Endothelial cell of umbilical vein (primary cell): ENCODE data around the gene RNF157. TPM values are rescaled to one million over a fixed set of nuclear protein-coding genes. Genes with fewer than 3 reads are reported as not detected.

Source experiments
- BruUV-seq: library from RNA; stranded (reverse); fragments of 400-500 nt; replicated peaks from 2 replicates; lab custom pipeline; 2021; lab: Mats Ljungman, UMichigan
- CTCF ChIA-PET: fragments of 300-600, 350-600 bp; sonication (Branson Sonifier 250); formaldehyde crosslinking; loops from one replicate; lab custom pipeline; 2021; ENCODE audit warnings: antibody characterized with exemption, inconsistent platforms; lab: Charles Lee
- POLR2A ChIA-PET: fragments of 300-600, 350-600 bp; sonication (Branson Sonifier 250); formaldehyde crosslinking; loops from one replicate; lab custom pipeline; 2021; ENCODE audit warnings: antibody characterized with exemption, inconsistent platforms; lab: Charles Lee
- DNase-seq: peaks from one replicate; pipeline ENCODE4 v3.0.0-alpha.2; 2011; ENCODE audit warnings: low read depth, low spot score
- FAIRE-seq: peaks from 2 replicates; lab custom pipeline; 2011; peaks lifted over from hg19 to GRCh38; lab: Jason Lieb, UNC
- H2AFZ ChIP-seq: 2 replicates; pipeline ENCODE4 v1.6.0; 2012; ENCODE audit warnings: low read depth, low read length, control low read depth, inconsistent platforms
- H3K27ac ChIP-seq: 2 replicates; pipeline ENCODE4 v1.5.1; 2011; ENCODE audit warnings: low read depth, mild to moderate bottlenecking, control low read depth, low read length, moderate library complexity; ENCODE audit not compliant: insufficient read depth
- H3K27me3 ChIP-seq, 2 experiments: 2 replicates each; pipeline versions ENCODE4 v1.6.0 to v1.6.1; 2011; ENCODE audit warnings: low read length in 2 of 2, mixed read lengths in 1 of 2; ENCODE audit not compliant: control insufficient read depth in 2 of 2, insufficient read depth in 2 of 2
- H3K36me3 ChIP-seq, 2 experiments: 2 replicates in 1 of 2; 3 replicates in 1 of 2; pipeline ENCODE4 v1.5.1; 2011; ENCODE audit warnings: low read length in 2 of 2, mild to moderate bottlenecking in 1 of 2, moderate library complexity in 1 of 2; ENCODE audit not compliant: control insufficient read depth in 2 of 2, insufficient read depth in 2 of 2; ENCODE audit errors: extremely low read depth in 1 of 2
- H3K4me1 ChIP-seq: 3 replicates; pipeline ENCODE4 v1.5.1; 2011; ENCODE audit warnings: mild to moderate bottlenecking, low read length; ENCODE audit not compliant: control insufficient read depth, insufficient read depth; ENCODE audit errors: extremely low read depth
- H3K4me2 ChIP-seq: 2 replicates; pipeline ENCODE4 v1.6.1; 2011; ENCODE audit warnings: low read length, control low read depth, mixed read lengths; ENCODE audit not compliant: insufficient read depth
- H3K4me3 ChIP-seq, 3 experiments: fragments of 200-600 bp in 1 of 3; sonication (generic), shearing (Covaris generic) in 1 of 3; replicated peaks in 1 of 3; 2 replicates each; pipeline ENCODE4 v1.5.1; 2011 to 2016; ENCODE audit warnings: control low read depth in 3 of 3, low read length in 3 of 3, mild to moderate bottlenecking in 2 of 3, inconsistent platforms in 1 of 3, low read depth in 1 of 3, moderate library complexity in 1 of 3; ENCODE audit not compliant: insufficient read depth in 1 of 3
- H3K79me2 ChIP-seq: 2 replicates; pipeline ENCODE4 v1.6.0; 2012; ENCODE audit warnings: low read length, inconsistent platforms; ENCODE audit not compliant: control insufficient read depth, insufficient read depth
- H3K9ac ChIP-seq: replicated peaks from 2 replicates; pipeline ENCODE3; 2011; ENCODE audit warnings: low read length, control low read depth; ENCODE audit not compliant: insufficient read depth; ENCODE audit errors: extremely low read depth
- H3K9me1 ChIP-seq: replicated peaks from 3 replicates; pipeline ENCODE4 v1.6.0; 2011; ENCODE audit warnings: mild to moderate bottlenecking, low read length; ENCODE audit not compliant: control insufficient read depth, insufficient read depth; ENCODE audit errors: extremely low read depth
- H3K9me3 ChIP-seq: replicated peaks from 2 replicates; pipeline ENCODE4 v1.5.1; 2012; ENCODE audit warnings: low read length, inconsistent platforms; ENCODE audit not compliant: control insufficient read depth, insufficient read depth
- H4K20me1 ChIP-seq: replicated peaks from 2 replicates; pipeline ENCODE3; 2011; ENCODE audit warnings: mild to moderate bottlenecking, low read length; ENCODE audit not compliant: control insufficient read depth, insufficient read depth; ENCODE audit errors: extremely low read depth
- EZH2 ChIP-seq: IDR thresholded peaks from 2 replicates; pipeline ENCODE4 v1.6.1; 2012; ENCODE audit warnings: borderline replicate concordance, low read depth, mild to moderate bottlenecking, moderate library complexity, low read length, inconsistent platforms; ENCODE audit not compliant: severe bottlenecking
- FOS ChIP-seq: IDR thresholded peaks from 2 replicates; pipeline ENCODE4 v1.6.1; 2011; ENCODE audit warnings: mild to moderate bottlenecking, low read length, moderate library complexity, borderline replicate concordance; ENCODE audit not compliant: insufficient read depth
- GATA2 ChIP-seq: IDR thresholded peaks from 2 replicates; pipeline ENCODE4 v1.7.0; 2011; ENCODE audit warnings: low read depth, mild to moderate bottlenecking, moderate library complexity, mixed read lengths, low read length; ENCODE audit not compliant: insufficient read length, insufficient read depth
- JUN ChIP-seq: IDR thresholded peaks from 2 replicates; pipeline ENCODE4 v1.6.1; 2011; ENCODE audit warnings: borderline replicate concordance, low read depth; ENCODE audit not compliant: insufficient read length, insufficient read depth
- MYC ChIP-seq: IDR thresholded peaks from one replicate; pipeline ENCODE4 v1.6.1; 2011; ENCODE audit warnings: mild to moderate bottlenecking, low read depth, low read length
- POLR2A ChIP-seq: IDR thresholded peaks from 2 replicates; pipeline ENCODE4 v1.6.1; 2012; ENCODE audit warnings: low read depth, mild to moderate bottlenecking, control low read depth, low read length
- POLR2AphosphoS5 ChIP-seq: IDR thresholded peaks from 2 replicates; pipeline ENCODE4 v1.6.1; 2012; ENCODE audit warnings: low read depth, mild to moderate bottlenecking, control low read depth, low read length, moderate library complexity; ENCODE audit not compliant: insufficient read depth
- dilution Hi-C: fragments of 300-500 bp; cut with MboI; formaldehyde crosslinking; loops from one replicate; pipeline ENCODE4 v1.15.0; 2019; ENCODE audit warnings: low sequenced_read_pairs; ENCODE audit not compliant: extremely low pct_ligation_motif_present
- intact Hi-C: fragments of 100-400 bp; cut with micrococcal nuclease; formaldehyde crosslinking; loops from one replicate; pipeline ENCODE4 v1.10.0; 2022
- polyA plus RNA-seq, 4 experiments: library from polyadenylated mRNA; depleted of rRNA in 3 of 4; stranded (reverse) in 3 of 4; unstranded in 1 of 4; fragments of >200 nt; gene quantifications; 2 replicates each; pipeline versions ENCODE4 v1.2.1 to v1.2.3, GENCODE V29; 2011 to 2012; ENCODE audit warnings: missing spikeins in 1 of 4
- total RNA-seq: library from RNA; stranded (reverse); gene quantifications from 2 replicates; pipeline ENCODE4 v1.2.3, GENCODE V29; 2021
- TF ChIP-seq, protein P1 (sequence below): IDR thresholded peaks from 2 replicates; pipeline ENCODE4 v1.6.1; 2011; ENCODE audit not compliant: insufficient read depth, insufficient read length
- TF ChIP-seq, protein P2 (sequence below), 2 donors: IDR thresholded peaks; 1 replicate in 1 of 2; 2 replicates in 1 of 2; pipeline ENCODE4 v1.5.1; 2011; ENCODE audit warnings: low read length in 2 of 2, mild to moderate bottlenecking in 2 of 2, moderate library complexity in 2 of 2, control low read depth in 1 of 2, inconsistent platforms in 1 of 2, low read depth in 1 of 2; ENCODE audit not compliant: insufficient read depth in 1 of 2; ENCODE audit errors: extremely low read depth in 1 of 2

Gene RNF157
- total and polyA plus RNA-seq, 2 donors (not counting 3 experiments of a cell fraction or from before 2014, with no cell fraction given): 0.07 to 0.86 TPM

DNA sequence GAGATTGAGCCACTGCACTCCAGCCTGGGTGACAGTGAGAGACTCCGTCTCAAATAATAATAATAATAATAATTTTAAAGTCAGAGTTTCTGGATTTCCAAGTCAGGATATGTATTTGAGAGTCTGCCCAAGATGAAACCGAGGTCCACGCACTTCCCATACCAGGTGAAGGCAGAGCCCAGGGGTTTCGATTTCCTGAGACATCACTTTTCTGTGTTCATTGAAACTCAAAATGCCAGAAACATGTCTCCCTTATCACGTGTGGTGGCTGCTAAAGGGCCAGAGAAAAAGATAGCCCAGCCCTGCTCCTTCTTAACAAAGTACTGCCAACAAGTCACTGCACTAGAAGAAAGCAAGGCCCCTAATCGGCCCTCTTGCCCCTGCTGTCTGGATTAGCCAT lies 9.8 kb upstream of the RNF157 start:
- CTCF ChIA-PET: interaction anchor here (1.0 to 7.2 kb wide), 2 partner anchors 29 to 218 kb away, joined by 3 to 125 read pairs; no protein-coding TSS in a partner anchor
- Histone ChIP-seq H4K20me1 (no peaks in the 10 kb centered on the region), H3K9me1 (no peaks in the 10 kb centered on the region), H2AFZ (no peak overlapping the region), H3K4me3 (no peak overlapping the region), H3K79me2 (no peaks in the 10 kb centered on the region), H3K4me1 (peaks cover 10% of the 10 kb centered on the region), H3K27me3 (peaks cover 4 to 10% of the 10 kb centered on the region in 2 experiments), H3K36me3 (no peaks in the 10 kb centered on the region), H3K9ac (no peak overlapping the region), H3K27ac (no peak overlapping the region), H3K4me2 (no peak overlapping the region), H3K9me3 (no peaks in the 10 kb centered on the region)
- BruUV-seq: no TSS peak
- TF ChIP-seq EZH2 (no peak), POLR2AphosphoS5 (no peak), FOS (no peak), GATA2 (no peak), JUN (no peak), POLR2A (no peak), MYC (no peak)
- TF ChIP-seq, protein P1, sequence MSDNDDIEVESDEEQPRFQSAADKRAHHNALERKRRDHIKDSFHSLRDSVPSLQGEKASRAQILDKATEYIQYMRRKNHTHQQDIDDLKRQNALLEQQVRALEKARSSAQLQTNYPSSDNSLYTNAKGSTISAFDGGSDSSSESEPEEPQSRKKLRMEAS: no peak
- TF ChIP-seq, protein P2, sequence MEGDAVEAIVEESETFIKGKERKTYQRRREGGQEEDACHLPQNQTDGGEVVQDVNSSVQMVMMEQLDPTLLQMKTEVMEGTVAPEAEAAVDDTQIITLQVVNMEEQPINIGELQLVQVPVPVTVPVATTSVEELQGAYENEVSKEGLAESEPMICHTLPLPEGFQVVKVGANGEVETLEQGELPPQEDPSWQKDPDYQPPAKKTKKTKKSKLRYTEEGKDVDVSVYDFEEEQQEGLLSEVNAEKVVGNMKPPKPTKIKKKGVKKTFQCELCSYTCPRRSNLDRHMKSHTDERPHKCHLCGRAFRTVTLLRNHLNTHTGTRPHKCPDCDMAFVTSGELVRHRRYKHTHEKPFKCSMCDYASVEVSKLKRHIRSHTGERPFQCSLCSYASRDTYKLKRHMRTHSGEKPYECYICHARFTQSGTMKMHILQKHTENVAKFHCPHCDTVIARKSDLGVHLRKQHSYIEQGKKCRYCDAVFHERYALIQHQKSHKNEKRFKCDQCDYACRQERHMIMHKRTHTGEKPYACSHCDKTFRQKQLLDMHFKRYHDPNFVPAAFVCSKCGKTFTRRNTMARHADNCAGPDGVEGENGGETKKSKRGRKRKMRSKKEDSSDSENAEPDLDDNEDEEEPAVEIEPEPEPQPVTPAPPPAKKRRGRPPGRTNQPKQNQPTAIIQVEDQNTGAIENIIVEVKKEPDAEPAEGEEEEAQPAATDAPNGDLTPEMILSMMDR (IDR thresholded peaks at IDR 0.05; ENCODE audit: extremely low read depth in 1 of 2, insufficient read depth in 1 of 2, low read depth in 1 of 2, low read length in 2 of 2): no peak
- dilution Hi-C loops (no loop called here), intact Hi-C loops (no loop called here)
- FAIRE-seq: no peak
- no peak for DNase-seq
- POLR2A ChIA-PET: no interaction called here
